HCT116 (cell line): Measurements from ENCODE around the gene MMEL1. TPM values are rescaled to one million over a fixed set of nuclear protein-coding genes. Genes with fewer than 3 reads are reported as not detected.

Experiments
- ATAC-seq: fragments of 200-7000 bp; cut with Tn5 transposase; 2 replicates; pipeline ENCODE4 v1.9.1; 2020; ENCODE audit warnings: mild to moderate bottlenecking, moderate library complexity
- BruUV-seq: library from RNA; stranded (reverse); fragments of 400-500 nt; replicated peaks from 2 replicates; lab custom pipeline; 2021; lab: Mats Ljungman, UMichigan
- CTCF ChIA-PET: fragments of 300-600 bp; sonication (Branson Sonifier 250); formaldehyde crosslinking; loops from one replicate; lab custom pipeline; 2021; ENCODE audit warnings: antibody characterized with exemption; lab: Charles Lee
- POLR2A ChIA-PET: fragments of 300-600, 350-600 bp; sonication (Branson Sonifier 250); formaldehyde crosslinking; loops from one replicate; lab custom pipeline; 2021; ENCODE audit warnings: antibody characterized with exemption; lab: Charles Lee
- RAD21 ChIA-PET, 2 experiments: fragments of 300-600 bp; sonication (Branson Sonifier 250); formaldehyde crosslinking; loops; one replicate each; lab custom pipeline; 2023; ENCODE audit warnings: low total read pairs in 2 of 2; ENCODE audit not compliant: uncharacterized antibody in 2 of 2, unreplicated experiment in 2 of 2, low non-redundant PET in 1 of 2; lab: Charles Lee
- DNase-seq: peaks from one replicate; pipeline ENCODE4 v3.0.0-alpha.2; 2010; ENCODE audit warnings: low read depth, low spot score
- H2AFZ ChIP-seq: fragments of 200-600 bp; shearing (Covaris generic), sonication (generic); 2 replicates; pipeline ENCODE4 v1.6.1; 2017; ENCODE audit warnings: low read depth, mixed run types, mixed read lengths, antibody characterized with exemption, low read length; ENCODE audit not compliant: poor library complexity, severe bottlenecking
- H3K27ac ChIP-seq: 2 replicates; pipeline ENCODE4 v1.5.1; 2012; ENCODE audit warnings: low read depth, low read length
- H3K27me3 ChIP-seq: fragments of 200-600 bp; sonication (generic); 2 replicates; pipeline ENCODE4 v1.6.1; 2016; ENCODE audit warnings: mixed run types, low read length, mixed read lengths; ENCODE audit not compliant: insufficient read depth
- H3K36me3 ChIP-seq, 2 experiments: fragments of 200-500 bp in 1 of 2; fragments of 200-600 bp in 1 of 2; sonication (Bioruptor generic) in 1 of 2; sonication (generic) in 1 of 2; 2 replicates each; pipeline versions ENCODE4 v1.5.1 to v1.6.1; 2014 to 2016; ENCODE audit warnings: low read length in 2 of 2, inconsistent platforms in 1 of 2, mixed read lengths in 1 of 2, mixed run types in 1 of 2; ENCODE audit not compliant: insufficient read depth in 2 of 2, control insufficient read depth in 1 of 2
- H3K4me1 ChIP-seq, 2 experiments: fragments of 200-600 bp in 1 of 2; sonication (generic) in 1 of 2; 2 replicates each; pipeline versions ENCODE4 v1.5.1 to v1.6.1; 2012 to 2017; ENCODE audit warnings: low read length in 2 of 2, inconsistent platforms in 1 of 2, mild to moderate bottlenecking in 1 of 2, mixed read lengths in 1 of 2, mixed run types in 1 of 2, moderate library complexity in 1 of 2; ENCODE audit not compliant: insufficient read depth in 2 of 2, control insufficient read depth in 1 of 2
- H3K4me2 ChIP-seq: fragments of 200-600 bp; sonication (generic); 2 replicates; pipeline ENCODE4 v1.6.1; 2017; ENCODE audit warnings: mixed run types, low read length, mixed read lengths
- H3K4me3 ChIP-seq, 2 experiments: fragments of 200-600 bp in 1 of 2; sonication (generic) in 1 of 2; replicated peaks in 1 of 2; 2 replicates each; pipeline ENCODE4 v1.5.1; 2011 to 2016; ENCODE audit warnings: low read length in 2 of 2, control low read depth in 1 of 2, low read depth in 1 of 2, mild to moderate bottlenecking in 1 of 2, mixed read lengths in 1 of 2, mixed run types in 1 of 2
- H3K79me2 ChIP-seq: fragments of 200-600 bp; sonication (generic); 2 replicates; pipeline ENCODE4 v1.6.1; 2017; ENCODE audit warnings: mild to moderate bottlenecking, mixed run types, low read length, moderate library complexity, mixed read lengths; ENCODE audit not compliant: insufficient read depth
- H3K9ac ChIP-seq: fragments of 200-600 bp; sonication (generic); 2 replicates; pipeline ENCODE4 v1.6.1; 2016; ENCODE audit warnings: low read length, mixed read lengths
- H3K9me2 ChIP-seq: fragments of 200-600 bp; sonication (generic), shearing (Covaris generic); 2 replicates; pipeline ENCODE4 v1.6.1; 2017; ENCODE audit warnings: mixed run types, mild to moderate bottlenecking, moderate library complexity; ENCODE audit not compliant: insufficient read depth
- H3K9me3 ChIP-seq, 2 experiments: fragments of 200-500 bp in 1 of 2; fragments of 200-600 bp in 1 of 2; sonication (Bioruptor generic) in 1 of 2; sonication (generic) in 1 of 2; 2 replicates each; pipeline ENCODE4 v1.6.1; 2014 to 2017; ENCODE audit warnings: low read length in 2 of 2, mixed read lengths in 2 of 2, inconsistent platforms in 1 of 2, low read depth in 1 of 2, mild to moderate bottlenecking in 1 of 2, mixed run types in 1 of 2, moderate library complexity in 1 of 2; ENCODE audit not compliant: control insufficient read depth in 1 of 2, insufficient read depth in 1 of 2
- H4K20me1 ChIP-seq: fragments of 200-600 bp; sonication (generic), shearing (Covaris generic); 2 replicates; pipeline ENCODE4 v1.6.1; 2017; ENCODE audit warnings: mixed run types, mild to moderate bottlenecking, moderate library complexity; ENCODE audit not compliant: insufficient read depth
- RAD21 ChIP-seq: IDR thresholded peaks from 2 replicates; pipeline ENCODE4 v1.6.1; 2012; ENCODE audit warnings: low read depth, mild to moderate bottlenecking
- ZFX ChIP-seq: fragments of 450-650 bp; IDR thresholded peaks from 2 replicates; pipeline ENCODE4 v1.6.1; 2017
- intact Hi-C: fragments of 100-400 bp; cut with micrococcal nuclease; formaldehyde crosslinking; loops from 2 replicates; pipeline ENCODE4 v1.10.0; 2022
- total RNA-seq: library from RNA; stranded (reverse); gene quantifications from one replicate; pipeline ENCODE4 v1.2.1, GENCODE V29; 2021; ENCODE audit not compliant: unreplicated experiment

Gene MMEL1
- total RNA-seq, 1 experiment from 2014 or later, result 2.7 TPM

DNA sequence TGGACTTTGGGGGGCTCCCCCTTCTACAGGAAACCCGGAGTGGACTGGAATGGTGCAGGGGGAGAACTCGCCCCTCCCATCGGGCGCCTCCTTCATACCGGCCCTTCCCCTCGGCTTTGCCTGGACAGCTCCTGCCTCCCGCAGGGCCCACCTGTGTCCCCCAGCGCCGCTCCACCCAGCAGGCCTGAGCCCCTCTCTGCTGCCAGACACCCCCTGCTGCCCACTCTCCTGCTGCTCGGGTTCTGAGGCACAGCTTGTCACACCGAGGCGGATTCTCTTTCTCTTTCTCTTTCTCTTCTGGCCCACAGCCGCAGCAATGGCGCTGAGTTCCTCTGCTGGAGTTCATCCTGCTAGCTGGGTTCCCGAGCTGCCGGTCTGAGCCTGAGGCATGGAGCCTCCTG, 76.5 kb downstream of the MMEL1 start, which contains the start of gene TNFRSF14:
TSS of gene TNFRSF14 (plus strand) at position 95 of the 401 bp plus-strand sequence. CDS start at position 389, 294 bp downstream.
- Histone ChIP-seq H3K4me3 (no peak within 1 kb of the TSS), H2AFZ (no peak within 1 kb of the TSS), H3K9me3 (no peaks in the 10 kb centered on the region), H3K27me3 (no peaks in the 10 kb centered on the region), H3K27ac (no peak within 1 kb of the TSS), H3K9ac (no peak within 1 kb of the TSS), H3K9me2 (no peaks in the 10 kb centered on the region), H3K4me2 (no peak within 1 kb of the TSS), H3K36me3 (no peaks in the 10 kb centered on the region), H3K79me2 (no peaks in the 10 kb centered on the region), H3K4me1 (no peaks in the 10 kb centered on the region), H4K20me1 (no peaks in the 10 kb centered on the region)
- TF ChIP-seq ZFX, result no peak
- RAD21 ChIA-PET, result no interaction called here
- no peak for DNase-seq
- intact Hi-C loops, result no loop called here
- CTCF ChIA-PET, result no interaction called here
- POLR2A ChIA-PET, result no interaction called here
- ATAC-seq, result no peak
- no TSS peak for BruUV-seq

DNA sequence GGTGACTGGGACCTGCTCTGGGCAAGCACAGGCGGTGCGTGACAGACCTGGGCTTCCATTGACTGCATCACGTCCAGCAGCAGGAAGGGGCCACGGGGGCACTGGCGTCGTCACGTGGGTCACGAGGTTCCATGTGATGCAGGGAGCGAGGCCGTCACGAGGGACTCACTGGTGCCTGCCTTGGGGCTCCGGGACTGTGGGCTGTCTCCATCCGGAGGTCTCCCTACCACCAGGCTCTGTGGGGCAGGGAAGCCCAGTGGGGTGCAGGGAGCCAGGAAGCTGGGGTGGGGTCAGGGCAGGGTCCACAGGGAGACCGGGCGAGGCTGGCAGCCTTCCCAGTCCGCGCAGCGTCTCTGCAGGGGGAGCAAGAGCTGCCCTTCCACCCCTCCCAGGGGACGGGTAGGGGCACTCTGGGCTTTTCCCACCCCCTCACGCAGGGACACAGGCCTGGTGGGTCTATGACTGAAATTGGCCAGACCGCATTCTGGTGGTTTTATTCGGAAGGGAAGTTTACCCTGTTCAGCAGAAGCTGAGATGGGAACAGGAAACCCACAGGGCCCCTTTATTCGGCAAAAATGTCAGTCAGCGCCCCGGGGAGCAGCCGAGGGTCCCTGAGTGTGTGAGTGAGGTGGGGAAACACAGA, 77.1 kb downstream of the MMEL1 start:
- Histone ChIP-seq H3K36me3 (no peaks in the 10 kb centered on the region), H3K4me3 (no peak overlapping the region), H2AFZ (no peak overlapping the region), H4K20me1 (no peaks in the 10 kb centered on the region), H3K27ac (no peak overlapping the region), H3K79me2 (no peaks in the 10 kb centered on the region), H3K4me2 (no peak overlapping the region), H3K9me3 (no peaks in the 10 kb centered on the region), H3K9me2 (no peaks in the 10 kb centered on the region), H3K27me3 (no peaks in the 10 kb centered on the region), H3K9ac (no peak overlapping the region), H3K4me1 (no peaks in the 10 kb centered on the region)
- DNase-seq (no peak), ATAC-seq (peak; percentile 24; the same call in 1 of the 2 replicates)
- ChIA-PET RAD21 (no interaction called here), CTCF (no interaction called here), POLR2A (no interaction called here)
- intact Hi-C loops, result no loop called here
- no peak for TF ChIP-seq RAD21
- BruUV-seq, result no TSS peak
